SK-N-MC (cell line): ENCODE data around the gene SUMO1.

ENCODE experiments used
- EZH2 ChIP-seq: fragments of 200-600 bp; sonication (generic); IDR thresholded peaks from one replicate; pipeline ENCODE4 v1.6.1; 2017; ENCODE audit warnings: antibody characterized with exemption
- FOXP2 ChIP-seq: optimal IDR thresholded peaks from 2 replicates; pipeline ENCODE3; 2011; ENCODE audit warnings: mild to moderate bottlenecking, moderate library complexity; ENCODE audit not compliant: insufficient read depth; ENCODE audit errors: extremely low read length, control extremely low read depth
- POLR2AphosphoS5 ChIP-seq: IDR thresholded peaks from 2 replicates; pipeline ENCODE4 v1.6.1; 2012; ENCODE audit warnings: mild to moderate bottlenecking, low read depth, low read length, borderline replicate concordance

DNA sequence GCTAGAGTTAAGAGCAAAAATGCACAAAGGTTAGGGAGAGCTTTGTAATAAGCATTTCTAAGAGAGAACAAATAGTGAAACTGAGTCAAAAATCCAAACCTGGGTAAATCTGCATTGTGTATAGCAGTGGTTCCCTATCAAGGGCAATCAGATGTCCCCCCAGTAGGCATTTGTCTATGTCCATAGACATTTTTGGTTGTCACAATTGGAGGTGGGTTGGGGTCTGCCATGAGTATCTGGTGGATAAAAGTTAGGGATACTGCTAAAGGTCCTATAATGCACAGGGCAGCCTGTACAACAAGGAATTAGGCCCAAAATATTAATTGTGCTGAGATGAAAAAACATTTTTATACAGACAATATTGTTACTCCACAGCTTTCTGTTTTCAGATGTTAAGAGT is 48.2 kb upstream of the SUMO1 start:
- TF ChIP-seq POLR2AphosphoS5 (no peak), EZH2 (no peak), FOXP2 (no peak)
